Colon (tissue), 2 donors: Measurements from ENCODE around the gene ASH1L.
"Not testable (repeated sequence)": the region's sequence is repeated elsewhere in the genome, so short reads cannot be mapped to it uniquely, and the experiment has no call there.

Experiments
- FAIRE-seq: peaks from 2 replicates; lab custom pipeline; 2012; peaks lifted over from hg19 to GRCh38; lab: Jason Lieb, UNC
- donor health status: control.
- donor health status: control.

ASH1L gene

GRCh38 chr1:155493595-155493994 is 69.0 kb downstream of the ASH1L start:
- FAIRE-seq: not testable (repeated sequence)

- FAIRE-seq: not testable (repeated sequence)
Observed at GRCh38 chr1:155488419-155488818, 74.2 kb downstream of the ASH1L start.

GRCh38 chr1:155487541-155487940 is 75.1 kb downstream of the ASH1L start:
- FAIRE-seq: no peak

- FAIRE-seq: not testable (repeated sequence)
Observed at GRCh38 chr1:155486952-155487351, 75.7 kb downstream of the ASH1L start.

- FAIRE-seq: peak; percentile 41
Observed at GRCh38 chr1:155485945-155486344, 76.7 kb downstream of the ASH1L start.

- FAIRE-seq: no peak
Observed at GRCh38 chr1:155485222-155485621, 77.4 kb downstream of the ASH1L start.

- no peak for FAIRE-seq
Observed at GRCh38 chr1:155481741-155482241, 80.8 kb downstream of the ASH1L start.

GRCh38 chr1:155479205-155479604 is 83.4 kb downstream of the ASH1L start:
- no peak for FAIRE-seq

- FAIRE-seq: no peak
Observed at GRCh38 chr1:155478270-155478852, 84.2 kb downstream of the ASH1L start.

- FAIRE-seq: no peak
Observed at GRCh38 chr1:155474146-155474545, 88.5 kb downstream of the ASH1L start.

GRCh38 chr1:155473151-155473821 is 89.3 kb downstream of the ASH1L start:
- FAIRE-seq: no peak

GRCh38 chr1:155472491-155473083 is 90.0 kb downstream of the ASH1L start:
- FAIRE-seq: no peak

GRCh38 chr1:155471891-155472290 is 90.7 kb downstream of the ASH1L start:
- no peak for FAIRE-seq

GRCh38 chr1:155471026-155471425 is 91.6 kb downstream of the ASH1L start:
- FAIRE-seq: no peak

- FAIRE-seq: no peak
Observed at GRCh38 chr1:155466996-155467395, 95.6 kb downstream of the ASH1L start.

GRCh38 chr1:155466617-155466972 is 96.0 kb downstream of the ASH1L start:
- FAIRE-seq: no peak

GRCh38 chr1:155463865-155464650 is 98.5 kb downstream of the ASH1L start:
- no peak for FAIRE-seq

GRCh38 chr1:155458111-155458510 is 104.5 kb downstream of the ASH1L start:
- FAIRE-seq: no peak

GRCh38 chr1:155457266-155457665 is 105.3 kb downstream of the ASH1L start:
- FAIRE-seq: no peak

- FAIRE-seq: no peak
Observed at GRCh38 chr1:155455588-155456195, 106.9 kb downstream of the ASH1L start.

GRCh38 chr1:155454096-155454495 is 108.5 kb downstream of the ASH1L start:
- no peak for FAIRE-seq

GRCh38 chr1:155453141-155453540 is 109.5 kb downstream of the ASH1L start:
- no peak for FAIRE-seq
